CD4-positive, alpha-beta T cell treated with Interleukin-4 for 4 hours (primary cell): ENCODE measurements around the gene PTGES3.

ENCODE experiments used
- DNase-seq: peaks from one replicate; pipeline ENCODE4 v3.0.0-alpha.2; 2020

The PTGES3 gene

DNA sequence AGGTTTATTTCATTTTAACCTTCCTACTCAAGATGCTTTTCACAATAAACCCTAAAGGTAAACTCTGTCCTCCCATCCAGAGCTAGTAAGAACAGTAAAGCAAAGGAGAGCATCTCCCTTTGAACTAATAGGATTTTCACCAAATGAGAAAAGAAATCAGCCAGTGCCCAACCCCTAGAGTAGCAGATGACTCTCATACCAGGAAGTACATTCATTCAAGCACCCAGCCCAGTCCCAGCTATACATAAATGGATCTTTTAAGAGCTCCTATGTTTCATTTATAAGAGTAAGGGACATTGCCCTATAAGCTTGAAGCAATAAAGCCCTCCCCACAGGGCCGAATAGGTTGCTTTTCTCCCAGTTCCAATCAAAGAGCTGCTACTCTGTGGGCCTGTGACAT is 65.5 kb downstream of the PTGES3 start:
- no peak for DNase-seq

DNA sequence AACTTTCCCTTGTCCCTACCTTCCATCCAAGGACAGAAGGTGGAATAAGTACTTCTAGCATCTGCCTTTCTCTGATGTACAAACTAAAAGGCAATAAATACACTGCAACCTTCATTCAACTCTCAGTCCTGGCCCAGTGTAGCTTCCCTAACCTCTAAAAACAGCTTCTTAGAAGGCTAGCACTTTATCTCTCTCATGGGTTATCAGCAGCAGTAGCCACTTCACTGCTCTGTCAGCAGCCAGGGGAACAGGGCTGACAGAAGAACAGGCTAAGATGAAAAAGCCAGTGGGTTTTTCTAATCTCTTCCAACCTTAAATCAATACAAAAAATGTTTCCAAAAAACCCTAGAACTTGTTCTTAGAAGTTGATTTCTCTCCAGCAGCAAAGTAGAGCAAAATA is 71.2 kb downstream of the PTGES3 start:
- DNase-seq = no peak

DNA sequence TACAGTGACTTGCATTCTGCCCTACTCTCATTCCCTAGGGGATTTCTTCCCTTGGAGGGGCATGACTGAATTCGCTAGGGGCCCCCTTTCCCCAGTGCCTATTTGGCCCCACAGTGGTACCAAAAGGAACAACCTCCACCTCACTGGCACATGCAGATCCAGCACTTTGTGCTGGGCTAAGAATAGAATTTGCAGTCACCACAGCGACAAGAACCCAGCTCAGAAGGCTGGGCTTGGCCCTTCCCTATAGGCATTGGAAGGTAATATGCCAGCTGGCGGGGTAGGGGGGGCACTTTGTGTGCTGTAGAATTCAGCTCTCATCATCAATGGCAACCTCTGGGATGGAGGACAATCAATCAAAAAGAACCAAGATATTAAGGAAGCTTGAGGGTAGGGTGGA is 71.8 kb downstream of the PTGES3 start:
- DNase-seq = no peak

DNA sequence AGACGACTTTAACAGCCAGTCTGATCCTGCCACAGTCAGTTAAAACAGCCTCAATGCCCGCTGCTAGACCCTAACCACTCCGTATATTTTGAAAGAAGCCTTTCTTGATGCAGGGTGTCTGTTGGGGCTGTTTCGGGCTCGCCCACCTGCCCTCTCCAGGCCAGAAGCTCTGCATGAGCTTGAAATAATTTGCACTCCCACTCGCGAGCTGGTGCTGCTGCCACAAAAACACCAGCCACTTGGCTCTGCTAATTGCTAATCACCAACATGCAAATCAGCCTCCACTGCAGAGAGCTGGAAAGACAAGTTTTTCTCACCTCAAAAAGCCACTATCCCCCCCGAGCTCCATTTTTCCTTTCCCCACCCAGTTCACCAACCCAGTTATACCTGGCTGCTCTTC is 73.5 kb downstream of the PTGES3 start:
- no peak for DNase-seq
